BJ (cell line): ENCODE results near the gene OR51E2. TPM values are rescaled to one million over a fixed set of nuclear protein-coding genes. Genes with fewer than 3 reads are reported as not detected.

Experiments
- CTCF ChIA-PET: fragments of 350-600 bp; formaldehyde crosslinking; extraction: SDS; loops from one replicate; lab custom pipeline; 2021; ENCODE audit warnings: antibody characterized with exemption, inconsistent platforms; lab: Yijun Ruan, JAX
- POLR2A ChIA-PET: fragments of 300-600 bp; sonication (Branson Sonifier 250); formaldehyde crosslinking; extraction: SDS; loops from one replicate; lab custom pipeline; 2021; ENCODE audit warnings: antibody characterized with exemption; lab: Charles Lee
- DNase-seq: peaks from one replicate; pipeline ENCODE4 v3.0.0-alpha.2; 2011; ENCODE audit warnings: low read depth
- H3K27me3 ChIP-seq: 2 replicates; pipeline ENCODE4 v1.6.0; 2011; ENCODE audit warnings: low read length; ENCODE audit not compliant: control insufficient read depth, insufficient read depth
- H3K36me3 ChIP-seq: 2 replicates; pipeline ENCODE4 v1.5.1; 2011; ENCODE audit warnings: low read length; ENCODE audit not compliant: control insufficient read depth, insufficient read depth
- H3K4me3 ChIP-seq: 2 replicates; pipeline ENCODE4 v1.5.1; 2011; ENCODE audit warnings: low read depth, mild to moderate bottlenecking, control low read depth, low read length
- CTCF ChIP-seq: IDR thresholded peaks from 2 replicates; pipeline ENCODE4 v1.5.1; 2011; ENCODE audit warnings: low read depth, mild to moderate bottlenecking, control low read depth, inconsistent platforms, low read length, moderate library complexity; ENCODE audit not compliant: insufficient read depth
- polyA plus RNA-seq: library from polyadenylated mRNA; depleted of rRNA; stranded (reverse); fragments of >200 nt; gene quantifications from 2 replicates; pipeline ENCODE4 v1.2.3, GENCODE V29; 2011

The OR51E2 gene
- polyA plus RNA-seq, 1 experiment: not detected

- CTCF ChIA-PET: no interaction called here
- H3K36me3 ChIP-seq: no peaks in the 10 kb centered on the region
- TF ChIP-seq CTCF: no peak
- H3K4me3 ChIP-seq: no peak overlapping the region
- DNase-seq: no peak
- POLR2A ChIA-PET: no interaction called here
- no peaks in the 10 kb centered on the region for H3K27me3 ChIP-seq
These were observed 56.2 kb downstream of the OR51E2 start for GRCh38 chr11:4641501-4641900.

GRCh38 chr11:4639931-4640330 lies 57.7 kb downstream of the OR51E2 start:
- H3K4me3 ChIP-seq: no peak overlapping the region
- no peak for TF ChIP-seq CTCF
- no peaks in the 10 kb centered on the region for H3K27me3 ChIP-seq
- H3K36me3 ChIP-seq: no peaks in the 10 kb centered on the region
- ChIA-PET POLR2A (no interaction called here), CTCF (interaction anchor here (0.9 kb wide), 1 partner anchor 336 kb away, joined by 3 read pairs; no protein-coding TSS in a partner anchor)
- no peak for DNase-seq

DNA sequence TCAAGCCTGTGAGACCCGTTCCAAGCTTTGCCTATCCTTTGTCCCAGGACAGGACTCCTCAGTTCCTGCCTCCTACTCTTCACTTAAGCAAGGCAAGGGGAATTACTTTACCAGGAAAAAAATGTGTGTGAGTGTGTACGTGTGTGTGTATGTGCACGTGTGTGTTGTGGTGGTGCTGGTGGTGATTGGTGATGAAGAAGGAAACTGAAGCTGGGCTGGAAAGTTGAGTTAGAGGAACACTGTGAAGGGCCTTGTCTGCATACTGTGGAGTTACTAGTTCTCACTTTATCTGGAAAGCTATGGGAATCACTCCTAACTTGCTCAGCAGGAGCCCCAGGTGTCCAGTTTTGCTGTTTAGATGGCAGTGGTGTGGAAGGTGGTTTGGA lies 60.0 kb downstream of the OR51E2 start:
- no peaks in the 10 kb centered on the region for H3K27me3 ChIP-seq
- CTCF ChIA-PET: interaction anchor here (0.7 to 3.0 kb wide), 24 partner anchors 9 to 743 kb away, joined by 3 to 31 read pairs (median 5); partner anchors contain the start of gene MMP26
- POLR2A ChIA-PET: no interaction called here
- DNase-seq: no peak
- H3K4me3 ChIP-seq: no peak overlapping the region
- no peaks in the 10 kb centered on the region for H3K36me3 ChIP-seq
- no peak for TF ChIP-seq CTCF

DNA sequence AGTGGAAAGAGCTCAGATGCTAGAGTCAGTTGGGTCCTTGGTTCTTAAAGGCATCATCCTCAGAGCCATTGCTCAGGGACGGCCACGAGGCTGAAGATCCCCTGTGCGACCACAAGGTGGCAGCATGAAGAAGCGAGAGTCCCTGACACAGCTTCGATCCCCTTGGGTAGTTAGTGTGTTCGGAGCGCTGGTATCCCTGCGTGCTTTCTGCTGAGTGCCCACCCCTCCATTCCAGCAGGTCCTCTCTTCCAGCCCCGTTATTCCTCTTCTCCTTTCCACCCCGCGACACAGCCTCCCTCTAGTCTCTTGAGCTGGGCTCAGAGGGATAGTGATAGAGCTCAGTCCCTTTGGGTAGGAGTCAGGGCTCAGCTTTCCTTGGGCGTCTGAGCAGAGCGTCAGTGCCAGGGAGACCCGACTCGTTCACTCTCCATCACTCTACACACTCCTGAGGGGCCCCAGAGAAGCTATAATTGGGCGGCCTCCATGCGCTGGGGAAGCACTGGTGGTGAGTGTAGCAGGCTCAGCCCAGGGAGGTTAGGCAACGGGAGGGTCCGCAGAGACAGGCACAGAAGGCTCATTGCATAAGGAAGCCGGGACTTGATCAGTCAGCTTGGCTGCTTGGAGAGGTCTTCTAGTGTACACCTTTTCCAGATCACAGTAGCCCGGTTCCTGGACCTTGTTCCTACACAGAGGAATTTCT lies 60.5 kb downstream of the OR51E2 start, which contains the start of gene OR51D1:
Gene OR51D1, plus strand, starts transcription at position 516 of the 700 bp plus-strand sequence. CDS start 2,314 bp downstream, outside the sequence.
- no peak for DNase-seq
- Histone ChIP-seq H3K27me3 (no peaks in the 10 kb centered on the region), H3K36me3 (no peaks in the 10 kb centered on the region), H3K4me3 (no peak within 1 kb of the TSS)
- TF ChIP-seq CTCF: peak; percentile 89
- ChIA-PET POLR2A (interaction anchor here (0.5 kb wide), 1 partner anchor 35 kb away, joined by 3 read pairs; no protein-coding TSS in a partner anchor), CTCF (interaction anchor here (0.6 to 3.0 kb wide), 34 partner anchors 9 to 743 kb away, joined by 3 to 31 read pairs (median 4); partner anchors contain the start of gene MMP26)

DNA sequence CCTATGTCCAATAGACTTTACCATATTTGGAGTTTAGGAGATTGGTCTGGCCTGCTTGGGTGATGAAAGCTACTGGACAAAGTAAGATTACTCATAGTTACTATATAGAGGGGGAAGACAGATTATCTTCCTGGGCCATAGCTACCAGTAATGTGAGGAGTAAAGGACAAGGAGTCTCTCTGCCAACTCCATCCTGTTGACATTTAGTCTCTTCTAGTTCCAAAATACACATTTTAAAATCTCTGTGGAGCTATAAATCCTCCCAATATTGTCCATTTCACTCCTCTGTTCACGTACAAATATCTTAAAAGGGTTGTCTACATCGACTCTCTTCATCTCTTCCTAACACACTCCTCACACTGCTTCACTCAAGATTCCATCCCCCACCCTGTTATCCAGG lies 61.5 kb downstream of the OR51E2 start:
- Histone ChIP-seq H3K27me3 (no peaks in the 10 kb centered on the region), H3K36me3 (no peaks in the 10 kb centered on the region), H3K4me3 (no peak overlapping the region)
- no peak for TF ChIP-seq CTCF
- DNase-seq: no peak
- ChIA-PET POLR2A (no interaction called here), CTCF (interaction anchor here (1.0 to 3.0 kb wide), 22 partner anchors 9 to 448 kb away, joined by 3 to 31 read pairs (median 7); no protein-coding TSS in a partner anchor)
